H1 (cell line): ENCODE data around the gene INO80C. TPM values are rescaled to one million over a fixed set of nuclear protein-coding genes. Genes with fewer than 3 reads are reported as not detected.

ENCODE experiments used
- KDM1A ChIP-seq: fragments of 200-600, 300-600 bp; sonication (generic); IDR thresholded peaks from 2 replicates; pipeline ENCODE4 v1.7.1; 2016; ENCODE audit warnings: mild to moderate bottlenecking, low read length, borderline replicate concordance
- USF2 ChIP-seq: IDR thresholded peaks from 2 replicates; pipeline ENCODE4 v1.6.1; 2011; ENCODE audit warnings: low read length, improper control_type of control experiment
- polyA plus RNA-seq, 7 experiments: library from polyadenylated mRNA; depleted of rRNA in 3 of 7; stranded (reverse) in 5 of 7; unstranded in 2 of 7; fragments of >200 nt in 5 of 7; fragments of 200-250 nt in 2 of 7; gene quantifications; 1 replicate in 5 of 7; 2 replicates in 1 of 7; 4 replicates in 1 of 7; pipeline versions ENCODE4 v1.2.1 to v1.2.3, GENCODE V29; 2011 to 2013; ENCODE audit warnings: missing spikeins in 2 of 7, mixed read lengths in 2 of 7
- total RNA-seq: library from RNA; stranded (reverse); fragmentation: NEBNext Ultra II Directional; extraction: Animal tissue kit (Norgen Biotek cat#: 25700); gene quantifications from 2 replicates; pipeline ENCODE4 v1.2.1, GENCODE V29; 2021

Gene INO80C
- total and polyA plus RNA-seq, 2 of the 8 experiments (the other 6 are each of a cell fraction or from before 2014, with no cell fraction given): 30.1 to 48.9 TPM

- TF ChIP-seq USF2 (no peak), KDM1A (no peak)
- TF ChIP-seq, all 59 proteins: peak for 0
Measured at GRCh38 chr18:35451916-35452315, 45.8 kb downstream of the INO80C start (continued).
